Panc1 (cell line): ENCODE measurements around the gene NPAS3. TPM values are rescaled to one million over a fixed set of nuclear protein-coding genes. Genes with fewer than 3 reads are reported as not detected.

Experiments used
- ATAC-seq: fragments of 200-7000 bp; cut with Tn5 transposase; 2 replicates; pipeline ENCODE4 v1.9.1; 2020; ENCODE audit warnings: mild to moderate bottlenecking, moderate library complexity
- BruUV-seq: library from RNA; stranded (reverse); fragments of 400-500 nt; replicated peaks from 2 replicates; lab custom pipeline; 2021; lab: Mats Ljungman, UMichigan
- CTCF ChIA-PET: fragments of 300-600 bp; sonication (Branson Sonifier 250); formaldehyde crosslinking; loops from one replicate; lab custom pipeline; 2022; ENCODE audit warnings: antibody characterized with exemption; lab: Charles Lee
- POLR2A ChIA-PET: fragments of 300-600 bp; sonication (Branson Sonifier 250); formaldehyde crosslinking; loops from one replicate; lab custom pipeline; 2022; ENCODE audit warnings: antibody characterized with exemption; lab: Charles Lee
- DNase-seq: peaks from one replicate; pipeline ENCODE4 v3.0.0-alpha.2; 2010; ENCODE audit warnings: low read depth, low spot score
- H3K27ac ChIP-seq: 2 replicates; pipeline ENCODE4 v1.5.1; 2011; ENCODE audit warnings: mild to moderate bottlenecking, low read length, inconsistent platforms
- H3K27me3 ChIP-seq: fragments of 200-500 bp; sonication (Bioruptor generic); 2 replicates; pipeline ENCODE4 v1.6.0; 2014; ENCODE audit warnings: low read length, inconsistent platforms; ENCODE audit not compliant: control insufficient read depth, insufficient read depth
- H3K36me3 ChIP-seq: fragments of 200-500 bp; sonication (Bioruptor generic); 2 replicates; pipeline ENCODE4 v1.5.1; 2014; ENCODE audit warnings: inconsistent platforms, mild to moderate bottlenecking, low read length, moderate library complexity; ENCODE audit not compliant: control insufficient read depth, insufficient read depth
- H3K4me1 ChIP-seq: 2 replicates; pipeline ENCODE4 v1.5.1; 2011; ENCODE audit warnings: inconsistent platforms, mild to moderate bottlenecking, low read length, moderate library complexity; ENCODE audit not compliant: control insufficient read depth, insufficient read depth
- H3K4me3 ChIP-seq, 2 experiments: 2 replicates each; pipeline ENCODE4 v1.5.1; 2011 to 2012; ENCODE audit warnings: low read depth in 2 of 2, low read length in 2 of 2, mild to moderate bottlenecking in 2 of 2, inconsistent platforms in 1 of 2, moderate library complexity in 1 of 2
- H3K9me3 ChIP-seq: fragments of 200-500 bp; sonication (Bioruptor generic); 2 replicates; pipeline ENCODE4 v1.5.1; 2014; ENCODE audit warnings: low read depth, mild to moderate bottlenecking, inconsistent platforms, low read length, moderate library complexity; ENCODE audit not compliant: control insufficient read depth, insufficient read depth
- POLR2AphosphoS5 ChIP-seq: IDR thresholded peaks from 2 replicates; pipeline ENCODE4 v1.6.1; 2012; ENCODE audit warnings: mild to moderate bottlenecking, low read depth, low read length, moderate library complexity
- SIN3A ChIP-seq: IDR thresholded peaks from 2 replicates; pipeline ENCODE4 v1.6.1; 2012; ENCODE audit warnings: low read depth, mild to moderate bottlenecking, low read length, moderate library complexity, borderline replicate concordance; ENCODE audit not compliant: insufficient read depth
- TCF7L2 ChIP-seq: IDR thresholded peaks from 2 replicates; pipeline ENCODE4 v1.6.1; 2011; ENCODE audit warnings: mild to moderate bottlenecking, low read depth, low read length, inconsistent platforms
- in situ Hi-C: cut with HindIII; loops from 2 replicates; pipeline ENCODE4 v1.10.0; 2016; ENCODE audit warnings: low sequenced_read_pairs, low pct_unique_long_range_greater_than_20kb
- intact Hi-C: fragments of 100-400 bp; cut with micrococcal nuclease; formaldehyde crosslinking; loops from one replicate; pipeline ENCODE4 v1.10.0; 2022; ENCODE audit not compliant: unreplicated experiment
- total RNA-seq: library from RNA; stranded (reverse); gene quantifications from one replicate; pipeline ENCODE4 v1.2.1, GENCODE V29; 2021; ENCODE audit not compliant: unreplicated experiment
- TF ChIP-seq, protein P1 (sequence below), 2 experiments: IDR thresholded peaks; 2 replicates each; pipeline ENCODE4 v1.6.1; 2011 to 2012; ENCODE audit warnings: low read depth in 2 of 2, control low read depth in 1 of 2, low read length in 1 of 2, mild to moderate bottlenecking in 1 of 2, moderate library complexity in 1 of 2; ENCODE audit not compliant: insufficient read depth in 1 of 2
- TF ChIP-seq, protein P2 (sequence below): fragments of 450-650 bp; IDR thresholded peaks from 2 replicates; pipeline ENCODE4 v1.5.1; 2017; ENCODE audit warnings: mild to moderate bottlenecking

NPAS3 gene
- total RNA-seq, 1 experiment from 2014 or later, result 0.23 TPM

- no peaks in the 10 kb centered on the region for H3K27me3 ChIP-seq
- intact Hi-C loops, result no loop called here
- no peaks in the 10 kb centered on the region for H3K4me1 ChIP-seq
- DNase-seq (no peak), ATAC-seq (no peak)
- TF ChIP-seq, protein P1, sequence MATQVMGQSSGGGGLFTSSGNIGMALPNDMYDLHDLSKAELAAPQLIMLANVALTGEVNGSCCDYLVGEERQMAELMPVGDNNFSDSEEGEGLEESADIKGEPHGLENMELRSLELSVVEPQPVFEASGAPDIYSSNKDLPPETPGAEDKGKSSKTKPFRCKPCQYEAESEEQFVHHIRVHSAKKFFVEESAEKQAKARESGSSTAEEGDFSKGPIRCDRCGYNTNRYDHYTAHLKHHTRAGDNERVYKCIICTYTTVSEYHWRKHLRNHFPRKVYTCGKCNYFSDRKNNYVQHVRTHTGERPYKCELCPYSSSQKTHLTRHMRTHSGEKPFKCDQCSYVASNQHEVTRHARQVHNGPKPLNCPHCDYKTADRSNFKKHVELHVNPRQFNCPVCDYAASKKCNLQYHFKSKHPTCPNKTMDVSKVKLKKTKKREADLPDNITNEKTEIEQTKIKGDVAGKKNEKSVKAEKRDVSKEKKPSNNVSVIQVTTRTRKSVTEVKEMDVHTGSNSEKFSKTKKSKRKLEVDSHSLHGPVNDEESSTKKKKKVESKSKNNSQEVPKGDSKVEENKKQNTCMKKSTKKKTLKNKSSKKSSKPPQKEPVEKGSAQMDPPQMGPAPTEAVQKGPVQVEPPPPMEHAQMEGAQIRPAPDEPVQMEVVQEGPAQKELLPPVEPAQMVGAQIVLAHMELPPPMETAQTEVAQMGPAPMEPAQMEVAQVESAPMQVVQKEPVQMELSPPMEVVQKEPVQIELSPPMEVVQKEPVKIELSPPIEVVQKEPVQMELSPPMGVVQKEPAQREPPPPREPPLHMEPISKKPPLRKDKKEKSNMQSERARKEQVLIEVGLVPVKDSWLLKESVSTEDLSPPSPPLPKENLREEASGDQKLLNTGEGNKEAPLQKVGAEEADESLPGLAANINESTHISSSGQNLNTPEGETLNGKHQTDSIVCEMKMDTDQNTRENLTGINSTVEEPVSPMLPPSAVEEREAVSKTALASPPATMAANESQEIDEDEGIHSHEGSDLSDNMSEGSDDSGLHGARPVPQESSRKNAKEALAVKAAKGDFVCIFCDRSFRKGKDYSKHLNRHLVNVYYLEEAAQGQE (IDR thresholded peaks at IDR 0.05; ENCODE audit: insufficient read depth in 1 of 2, low read depth in 2 of 2, low read length in 1 of 2), result no peak
- TF ChIP-seq, protein P2, sequence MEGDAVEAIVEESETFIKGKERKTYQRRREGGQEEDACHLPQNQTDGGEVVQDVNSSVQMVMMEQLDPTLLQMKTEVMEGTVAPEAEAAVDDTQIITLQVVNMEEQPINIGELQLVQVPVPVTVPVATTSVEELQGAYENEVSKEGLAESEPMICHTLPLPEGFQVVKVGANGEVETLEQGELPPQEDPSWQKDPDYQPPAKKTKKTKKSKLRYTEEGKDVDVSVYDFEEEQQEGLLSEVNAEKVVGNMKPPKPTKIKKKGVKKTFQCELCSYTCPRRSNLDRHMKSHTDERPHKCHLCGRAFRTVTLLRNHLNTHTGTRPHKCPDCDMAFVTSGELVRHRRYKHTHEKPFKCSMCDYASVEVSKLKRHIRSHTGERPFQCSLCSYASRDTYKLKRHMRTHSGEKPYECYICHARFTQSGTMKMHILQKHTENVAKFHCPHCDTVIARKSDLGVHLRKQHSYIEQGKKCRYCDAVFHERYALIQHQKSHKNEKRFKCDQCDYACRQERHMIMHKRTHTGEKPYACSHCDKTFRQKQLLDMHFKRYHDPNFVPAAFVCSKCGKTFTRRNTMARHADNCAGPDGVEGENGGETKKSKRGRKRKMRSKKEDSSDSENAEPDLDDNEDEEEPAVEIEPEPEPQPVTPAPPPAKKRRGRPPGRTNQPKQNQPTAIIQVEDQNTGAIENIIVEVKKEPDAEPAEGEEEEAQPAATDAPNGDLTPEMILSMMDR, result no peak
- TF ChIP-seq SIN3A (no peak), TCF7L2 (no peak), POLR2AphosphoS5 (no peak)
- H3K36me3 ChIP-seq, result no peaks in the 10 kb centered on the region
- H3K9me3 ChIP-seq, result no peaks in the 10 kb centered on the region
- BruUV-seq, result no TSS peak
- POLR2A ChIA-PET, result no interaction called here
- H3K27ac ChIP-seq, result no peak overlapping the region
- CTCF ChIA-PET, result interaction anchor here (0.9 kb wide), 1 partner anchor 390 kb away, joined by 3 read pairs; no protein-coding TSS in a partner anchor
- H3K4me3 ChIP-seq, result no peak overlapping the region
- in situ Hi-C loops, result no loop called here
Measured at GRCh38 chr14:33848009-33848408, 909.3 kb downstream of the NPAS3 start.

- TF ChIP-seq, protein P2, result peak; percentile 64
- TF ChIP-seq TCF7L2 (no peak), SIN3A (no peak)
- TF ChIP-seq, protein P1 (IDR thresholded peaks at IDR 0.05; ENCODE audit: insufficient read depth in 1 of 2, low read depth in 2 of 2, low read length in 1 of 2), result no peak
- no TSS peak for BruUV-seq
- intact Hi-C loops, result no loop called here
- Histone ChIP-seq H3K27me3 (no peaks in the 10 kb centered on the region), H3K4me3 (no peak overlapping the region), H3K4me1 (no peaks in the 10 kb centered on the region), H3K36me3 (no peaks in the 10 kb centered on the region), H3K9me3 (no peaks in the 10 kb centered on the region), H3K27ac (no peak overlapping the region)
- in situ Hi-C loops, result no loop called here
- DNase-seq, result peak; percentile 7
- CTCF ChIA-PET, result interaction anchor here (0.5 to 1.2 kb wide), 3 partner anchors 72 to 873 kb away, joined by 3 to 5 read pairs (median 5); no protein-coding TSS in a partner anchor
- peak; percentile 65; the same call in 1 of the 2 replicates for ATAC-seq
- POLR2A ChIA-PET, result no interaction called here
Measured at GRCh38 chr14:33848706-33849454, 910.2 kb downstream of the NPAS3 start.
